CD14-positive monocyte (primary cell): ENCODE data around the gene CRYBG1. TPM values are rescaled to one million over a fixed set of nuclear protein-coding genes. Genes with fewer than 3 reads are reported as not detected.

Experiments
- DNase-seq, 3 donors: peaks; one replicate each; pipeline ENCODE4 v3.0.0-alpha.2; 2011 to 2022
- H2AFZ ChIP-seq: 2 replicates; pipeline ENCODE4 v1.6.0; 2012; ENCODE audit warnings: mild to moderate bottlenecking, low read depth, low read length, inconsistent platforms; ENCODE audit not compliant: insufficient read depth, poor library complexity, severe bottlenecking
- H3K27ac ChIP-seq, 2 donors: 1 replicate in 1 of 2; 2 replicates in 1 of 2; pipeline ENCODE4 v1.5.1; 2012 to 2013; ENCODE audit warnings: low read length in 2 of 2, control low read depth in 1 of 2, inconsistent platforms in 1 of 2, low read depth in 1 of 2, mild to moderate bottlenecking in 1 of 2
- H3K27me3 ChIP-seq, 2 donors: one replicate each; pipeline versions ENCODE4 v1.6.0 to v1.6.1; 2011 to 2013; ENCODE audit warnings: low read length in 2 of 2; ENCODE audit not compliant: control insufficient read depth in 2 of 2, insufficient read depth in 2 of 2
- H3K36me3 ChIP-seq, 2 donors: replicated peaks in 1 of 2; 1 replicate in 1 of 2; 2 replicates in 1 of 2; pipeline versions ENCODE4 v1.5.1 to v1.6.1; 2012 to 2013; ENCODE audit warnings: low read length in 2 of 2, control low read depth in 1 of 2, inconsistent platforms in 1 of 2, mild to moderate bottlenecking in 1 of 2; ENCODE audit not compliant: insufficient read depth in 2 of 2, control insufficient read depth in 1 of 2
- H3K4me1 ChIP-seq, 2 donors: 1 replicate in 1 of 2; 2 replicates in 1 of 2; pipeline versions ENCODE4 v1.5.1 to v1.6.1; 2012 to 2013; ENCODE audit warnings: low read length in 2 of 2, control low read depth in 1 of 2, inconsistent platforms in 1 of 2, mild to moderate bottlenecking in 1 of 2, moderate library complexity in 1 of 2; ENCODE audit not compliant: insufficient read depth in 2 of 2, control insufficient read depth in 1 of 2
- H3K4me2 ChIP-seq: replicated peaks from 2 replicates; pipeline ENCODE3; 2012; ENCODE audit warnings: low read length, moderate library complexity, mild to moderate bottlenecking; ENCODE audit not compliant: poor library complexity, severe bottlenecking; ENCODE audit errors: extremely low read depth
- H3K4me3 ChIP-seq, 3 experiments: fragments of 200-600 bp in 1 of 3; sonication (generic) in 1 of 3; replicated peaks in 1 of 3; 1 replicate in 2 of 3; 2 replicates in 1 of 3; pipeline ENCODE4 v1.5.1; 2011 to 2013; ENCODE audit warnings: low read length in 3 of 3, mild to moderate bottlenecking in 3 of 3, control low read depth in 2 of 3, low read depth in 2 of 3, inconsistent platforms in 1 of 3, moderate library complexity in 1 of 3
- H3K79me2 ChIP-seq: 2 replicates; pipeline ENCODE4 v1.6.0; 2012; ENCODE audit warnings: mild to moderate bottlenecking, control low read depth, inconsistent platforms, low read length, moderate library complexity; ENCODE audit not compliant: insufficient read depth
- H3K9ac ChIP-seq: 2 replicates; pipeline ENCODE4 v1.6.0; 2017; ENCODE audit warnings: low read length, mild to moderate bottlenecking; ENCODE audit not compliant: insufficient read depth, poor library complexity, severe bottlenecking
- H3K9me3 ChIP-seq, 2 donors: replicated peaks in 1 of 2; 1 replicate in 1 of 2; 2 replicates in 1 of 2; pipeline versions ENCODE4 v1.5.1 to v1.6.1; 2012 to 2013; ENCODE audit warnings: low read length in 2 of 2, control low read depth in 1 of 2; ENCODE audit not compliant: control insufficient read depth in 1 of 2, insufficient read depth in 1 of 2
- H4K20me1 ChIP-seq: 2 replicates; pipeline ENCODE4 v1.6.0; 2012; ENCODE audit warnings: mild to moderate bottlenecking, low read length, control low read depth, moderate library complexity; ENCODE audit not compliant: insufficient read depth
- H3K27ac Mint-ChIP-seq, 7 donors: one replicate each; pipeline ENCODE4 v1.8.0; 2020; ENCODE audit warnings: mild to moderate bottlenecking in 7 of 7, mixed read lengths in 7 of 7, moderate library complexity in 6 of 7, inconsistent platforms in 2 of 7
- H3K27me3 Mint-ChIP-seq, 3 donors: one replicate each; pipeline ENCODE4 v1.8.0; 2021 to 2022; ENCODE audit warnings: low read depth in 3 of 3, mild to moderate bottlenecking in 3 of 3, mixed read lengths in 3 of 3, moderate library complexity in 3 of 3, inconsistent platforms in 1 of 3
- H3K36me3 Mint-ChIP-seq, 2 donors: one replicate each; pipeline ENCODE4 v1.8.0; 2020; ENCODE audit warnings: mixed read lengths in 2 of 2, inconsistent platforms in 1 of 2, mild to moderate bottlenecking in 1 of 2
- H3K4me1 Mint-ChIP-seq: one replicate; pipeline ENCODE4 v1.8.0; 2020; ENCODE audit warnings: mild to moderate bottlenecking, mixed read lengths
- H3K4me3 Mint-ChIP-seq, 2 donors: one replicate each; pipeline ENCODE4 v1.8.0; 2020; ENCODE audit warnings: mild to moderate bottlenecking in 2 of 2, mixed read lengths in 2 of 2, moderate library complexity in 1 of 2
- H3K9me3 Mint-ChIP-seq, 7 donors: one replicate each; pipeline ENCODE4 v1.8.0; 2020 to 2022; ENCODE audit warnings: mixed read lengths in 7 of 7, mild to moderate bottlenecking in 6 of 7, moderate library complexity in 6 of 7, inconsistent platforms in 2 of 7
- WGBS: methylation state at CpG from one replicate; pipeline ENCODE4 v1.1.5; 2013; ENCODE audit warnings: missing lambda C conversion rate; ENCODE audit not compliant: insufficient coverage; 5-methylcytosine and 5-hydroxymethylcytosine counted together
- intact Hi-C, 2 donors: fragments of 100-400 bp; cut with micrococcal nuclease; formaldehyde crosslinking; loops; one replicate each; pipeline versions ENCODE4 v1.15.0 to v1.15.1; 2023
- polyA plus RNA-seq, 3 donors: library from polyadenylated mRNA; depleted of rRNA in 1 of 3; unstranded in 2 of 3; stranded (reverse) in 1 of 3; fragments of 300-500 nt in 2 of 3; fragments of >200 nt in 1 of 3; fragmentation: Illumina TruSeq in 2 of 3; gene quantifications; 1 replicate in 2 of 3; 2 replicates in 1 of 3; pipeline ENCODE4 v1.2.3, GENCODE V29; 2012 to 2021
- TF ChIP-seq, protein P1 (sequence below): fragments of 200-600 bp; IDR thresholded peaks from one replicate; pipeline ENCODE4 v1.8.0; 2022; ENCODE audit warnings: antibody characterized with exemption, mild to moderate bottlenecking

The CRYBG1 gene
- polyA plus RNA-seq, 3 donors = 7.9 to 11.9 (median 11.1) TPM

- intact Hi-C loops = no loop called here
- Histone ChIP-seq H3K9me3 (no peaks in the 10 kb centered on the region), H3K9ac (no peak overlapping the region), H3K79me2 (no peaks in the 10 kb centered on the region), H3K4me1 (peaks cover 0 to 3% of the 10 kb centered on the region in 2 donors), H3K4me2 (no peak overlapping the region), H3K27me3 (no peaks in the 10 kb centered on the region), H4K20me1 (no peaks in the 10 kb centered on the region), H3K36me3 (no peaks in the 10 kb centered on the region), H3K4me3 (no peak overlapping the region), H3K27ac (no peak overlapping the region), H2AFZ (no peak overlapping the region)
- Mint-ChIP-seq H3K27ac (peak overlapping the region in 1 of 7 donors; percentile 54), H3K27me3 (peaks cover 0 to 3% (median 2%) of the 10 kb centered on the region in 3 donors), H3K36me3 (no peaks in the 10 kb centered on the region), H3K4me1 (peaks cover 9% of the 10 kb centered on the region), H3K9me3 (no peaks in the 10 kb centered on the region), H3K4me3 (no peak overlapping the region)
- TF ChIP-seq, protein P1, sequence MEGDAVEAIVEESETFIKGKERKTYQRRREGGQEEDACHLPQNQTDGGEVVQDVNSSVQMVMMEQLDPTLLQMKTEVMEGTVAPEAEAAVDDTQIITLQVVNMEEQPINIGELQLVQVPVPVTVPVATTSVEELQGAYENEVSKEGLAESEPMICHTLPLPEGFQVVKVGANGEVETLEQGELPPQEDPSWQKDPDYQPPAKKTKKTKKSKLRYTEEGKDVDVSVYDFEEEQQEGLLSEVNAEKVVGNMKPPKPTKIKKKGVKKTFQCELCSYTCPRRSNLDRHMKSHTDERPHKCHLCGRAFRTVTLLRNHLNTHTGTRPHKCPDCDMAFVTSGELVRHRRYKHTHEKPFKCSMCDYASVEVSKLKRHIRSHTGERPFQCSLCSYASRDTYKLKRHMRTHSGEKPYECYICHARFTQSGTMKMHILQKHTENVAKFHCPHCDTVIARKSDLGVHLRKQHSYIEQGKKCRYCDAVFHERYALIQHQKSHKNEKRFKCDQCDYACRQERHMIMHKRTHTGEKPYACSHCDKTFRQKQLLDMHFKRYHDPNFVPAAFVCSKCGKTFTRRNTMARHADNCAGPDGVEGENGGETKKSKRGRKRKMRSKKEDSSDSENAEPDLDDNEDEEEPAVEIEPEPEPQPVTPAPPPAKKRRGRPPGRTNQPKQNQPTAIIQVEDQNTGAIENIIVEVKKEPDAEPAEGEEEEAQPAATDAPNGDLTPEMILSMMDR = no peak
- no CpG with 5 or more reads among the region's 1 CpG for WGBS
- no peak for DNase-seq
Measured at GRCh38 chr6:106381881-106382280, 21.4 kb downstream of the CRYBG1 start.

DNA sequence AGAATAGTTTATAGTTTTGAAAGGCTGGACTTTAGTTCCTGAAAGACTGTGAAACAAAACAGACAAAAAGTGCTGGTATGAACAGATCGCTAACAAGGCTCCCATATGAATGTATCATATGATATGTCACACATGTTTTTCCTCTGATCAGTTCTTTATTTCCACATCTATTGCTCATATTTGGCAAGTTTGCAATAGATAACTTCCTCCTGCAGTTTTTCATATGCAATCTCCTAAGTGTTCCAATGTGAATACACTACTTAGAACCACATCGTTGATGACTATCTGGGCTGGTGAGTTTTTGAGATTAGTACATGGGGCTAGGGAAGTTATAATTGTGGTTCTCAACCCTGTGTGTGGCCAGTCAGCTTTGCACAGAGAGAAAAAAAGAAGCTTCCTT, 23.1 kb downstream of the CRYBG1 start:
- Histone ChIP-seq H3K79me2 (no peaks in the 10 kb centered on the region), H4K20me1 (no peaks in the 10 kb centered on the region), H3K27ac (no peak overlapping the region), H3K4me3 (no peak overlapping the region), H3K36me3 (no peaks in the 10 kb centered on the region), H3K9ac (no peak overlapping the region), H3K4me2 (no peak overlapping the region), H2AFZ (no peak overlapping the region), H3K27me3 (no peaks in the 10 kb centered on the region), H3K9me3 (no peaks in the 10 kb centered on the region), H3K4me1 (peaks cover 0 to 3% of the 10 kb centered on the region in 2 donors)
- Mint-ChIP-seq H3K27ac (no peak overlapping the region), H3K36me3 (no peaks in the 10 kb centered on the region), H3K4me1 (peaks cover 7% of the 10 kb centered on the region), H3K9me3 (no peaks in the 10 kb centered on the region), H3K4me3 (no peak overlapping the region), H3K27me3 (peaks cover 0 to 5% (median 0%) of the 10 kb centered on the region in 3 donors)
- no CpG with 5 or more reads among the region's 2 CpGs for WGBS
- intact Hi-C loops = no loop called here
- TF ChIP-seq, protein P1 = no peak
- DNase-seq = peak in 2 of 3 donors; percentile 22 to 50
